NCI-H1105 (cell line): ENCODE results near the gene PRKCH.
A peak's percentile ranks its signal among the peaks of the same experiment; 100 is the strongest.

Experiments used
- DNase-seq: peaks from one replicate; lab custom pipeline; 2025; lab: John Stamatoyannopoulos, UW

Gene PRKCH

GRCh38 chr14:61365667-61366212, 44.4 kb downstream of the PRKCH start:
- no peak for DNase-seq

- no peak for DNase-seq
Observed at GRCh38 chr14:61368114-61368710, 46.8 kb downstream of the PRKCH start.

- no peak for DNase-seq
Observed at GRCh38 chr14:61368781-61369453, 47.5 kb downstream of the PRKCH start.

- DNase-seq: no peak
Observed at GRCh38 chr14:61369454-61369810, 48.1 kb downstream of the PRKCH start.

GRCh38 chr14:61372379-61372778, 51.0 kb downstream of the PRKCH start:
- DNase-seq: no peak

- no peak for DNase-seq
Observed at GRCh38 chr14:61372842-61373555, 51.6 kb downstream of the PRKCH start.

GRCh38 chr14:61374284-61374683, 52.9 kb downstream of the PRKCH start:
- DNase-seq: no peak

GRCh38 chr14:61375218-61375617, 53.8 kb downstream of the PRKCH start:
- no peak for DNase-seq

GRCh38 chr14:61376314-61376713, 54.9 kb downstream of the PRKCH start:
- DNase-seq: no peak

- no peak for DNase-seq
Observed at GRCh38 chr14:61377749-61378148, 56.4 kb downstream of the PRKCH start.

- DNase-seq: no peak
Observed at GRCh38 chr14:61379639-61380184, 58.3 kb downstream of the PRKCH start.

GRCh38 chr14:61380984-61381383, 59.6 kb downstream of the PRKCH start:
- no peak for DNase-seq

- DNase-seq: no peak
Observed at GRCh38 chr14:61381553-61381952, 60.2 kb downstream of the PRKCH start.

- DNase-seq: no peak
Observed at GRCh38 chr14:61382842-61383241, 61.5 kb downstream of the PRKCH start.

GRCh38 chr14:61385002-61385685, 63.8 kb downstream of the PRKCH start:
- no peak for DNase-seq

GRCh38 chr14:61386173-61386772, 64.9 kb downstream of the PRKCH start:
- no peak for DNase-seq

GRCh38 chr14:61387076-61387475, 65.7 kb downstream of the PRKCH start:
- DNase-seq: no peak

GRCh38 chr14:61388173-61388975, 67.0 kb downstream of the PRKCH start:
- peak; percentile 44 for DNase-seq

GRCh38 chr14:61388976-61389576, 67.7 kb downstream of the PRKCH start:
- no peak for DNase-seq

- no peak for DNase-seq
Observed at GRCh38 chr14:61391119-61391518, 69.7 kb downstream of the PRKCH start.

GRCh38 chr14:61392297-61392696, 70.9 kb downstream of the PRKCH start:
- no peak for DNase-seq
